ENCODE measurements around the gene C16orf54.
"Not testable (repeated sequence)": the region's sequence is repeated elsewhere in the genome, so short reads cannot be mapped to it uniquely, and the experiment has no call there.

C16orf54 gene

DNA sequence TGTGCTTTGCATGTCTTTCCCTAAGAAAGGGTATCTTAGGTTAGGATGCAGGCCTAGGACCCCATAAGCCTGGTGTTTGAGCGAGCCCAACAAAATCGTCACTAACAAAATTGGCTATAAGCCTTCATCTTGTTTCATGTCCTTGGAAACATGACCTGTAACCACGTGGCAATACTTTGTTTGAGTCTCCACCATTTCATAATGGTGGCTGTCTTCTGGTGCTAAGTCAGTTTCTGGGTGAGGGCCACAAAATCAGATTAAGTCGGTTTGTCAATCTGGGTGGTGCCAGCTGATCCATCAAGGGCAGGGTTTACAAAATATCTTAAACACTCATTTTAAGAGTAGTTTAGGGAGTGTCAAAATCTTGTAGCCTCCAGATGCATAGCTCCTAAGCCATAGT, 33.0 kb downstream of the C16orf54 start:
- no peak overlapping the region for H3K27ac ChIP-seq
- TF ChIP-seq ZFX (IDR thresholded peaks at IDR 0.05) = no peak
- TF ChIP-seq, protein P1, sequence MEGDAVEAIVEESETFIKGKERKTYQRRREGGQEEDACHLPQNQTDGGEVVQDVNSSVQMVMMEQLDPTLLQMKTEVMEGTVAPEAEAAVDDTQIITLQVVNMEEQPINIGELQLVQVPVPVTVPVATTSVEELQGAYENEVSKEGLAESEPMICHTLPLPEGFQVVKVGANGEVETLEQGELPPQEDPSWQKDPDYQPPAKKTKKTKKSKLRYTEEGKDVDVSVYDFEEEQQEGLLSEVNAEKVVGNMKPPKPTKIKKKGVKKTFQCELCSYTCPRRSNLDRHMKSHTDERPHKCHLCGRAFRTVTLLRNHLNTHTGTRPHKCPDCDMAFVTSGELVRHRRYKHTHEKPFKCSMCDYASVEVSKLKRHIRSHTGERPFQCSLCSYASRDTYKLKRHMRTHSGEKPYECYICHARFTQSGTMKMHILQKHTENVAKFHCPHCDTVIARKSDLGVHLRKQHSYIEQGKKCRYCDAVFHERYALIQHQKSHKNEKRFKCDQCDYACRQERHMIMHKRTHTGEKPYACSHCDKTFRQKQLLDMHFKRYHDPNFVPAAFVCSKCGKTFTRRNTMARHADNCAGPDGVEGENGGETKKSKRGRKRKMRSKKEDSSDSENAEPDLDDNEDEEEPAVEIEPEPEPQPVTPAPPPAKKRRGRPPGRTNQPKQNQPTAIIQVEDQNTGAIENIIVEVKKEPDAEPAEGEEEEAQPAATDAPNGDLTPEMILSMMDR (conservative IDR thresholded peaks at IDR 0.05) = no peak

DNA sequence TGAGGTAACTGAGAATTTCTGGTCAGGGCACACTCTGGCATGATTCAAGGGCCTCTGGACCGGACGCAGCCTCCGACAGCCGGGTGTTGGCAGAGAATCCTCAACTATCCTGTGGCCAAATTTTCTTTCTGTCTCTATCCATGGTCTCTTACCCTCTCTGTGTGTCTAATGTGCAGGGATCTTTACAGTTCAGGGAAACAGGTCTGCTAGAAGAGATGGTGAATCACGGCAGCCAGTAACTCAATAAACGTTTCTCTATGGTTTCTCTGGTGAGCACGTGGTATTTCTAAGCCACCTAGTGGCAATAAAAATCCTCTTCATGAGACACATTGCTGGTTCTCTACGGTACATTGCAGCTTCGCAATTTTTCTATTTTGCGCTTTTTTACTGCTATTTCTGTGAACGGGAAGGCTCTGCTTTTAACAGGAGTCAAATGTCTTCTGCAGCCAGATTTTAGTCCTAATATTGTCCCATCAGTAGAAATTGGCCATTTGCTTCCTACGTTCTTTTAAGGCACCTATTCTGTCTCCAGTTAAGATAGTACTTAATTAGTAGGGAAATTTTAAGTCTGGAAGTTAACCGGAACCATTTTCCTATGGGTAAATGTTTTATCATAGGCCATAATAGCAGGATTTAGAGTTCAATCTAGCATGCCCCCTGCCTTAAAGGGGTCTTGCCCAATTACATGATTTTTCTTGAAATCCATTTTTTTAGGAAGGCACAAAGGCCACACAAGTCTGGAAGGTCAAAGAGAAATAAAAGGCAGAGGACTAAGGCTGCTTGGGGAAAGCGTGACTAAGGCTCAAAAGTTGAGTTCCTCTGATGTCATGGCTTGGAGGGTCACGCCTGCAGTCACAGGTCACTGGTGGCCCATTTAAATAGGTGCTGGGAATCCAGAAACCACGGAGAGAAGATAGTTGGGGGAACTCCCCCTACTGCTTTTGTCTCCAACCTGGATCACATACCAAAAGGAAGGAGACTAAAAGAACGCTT, 35.3 kb downstream of the C16orf54 start:
- no peak for TF ChIP-seq ZFX (IDR thresholded peaks at IDR 0.05)
- TF ChIP-seq, protein P1 (conservative IDR thresholded peaks at IDR 0.05) = peak; percentile 75
- H3K27ac ChIP-seq = 0 out of 2 replicates have a peak overlapping the region, but pooled peaks have one; percentile 25

DNA sequence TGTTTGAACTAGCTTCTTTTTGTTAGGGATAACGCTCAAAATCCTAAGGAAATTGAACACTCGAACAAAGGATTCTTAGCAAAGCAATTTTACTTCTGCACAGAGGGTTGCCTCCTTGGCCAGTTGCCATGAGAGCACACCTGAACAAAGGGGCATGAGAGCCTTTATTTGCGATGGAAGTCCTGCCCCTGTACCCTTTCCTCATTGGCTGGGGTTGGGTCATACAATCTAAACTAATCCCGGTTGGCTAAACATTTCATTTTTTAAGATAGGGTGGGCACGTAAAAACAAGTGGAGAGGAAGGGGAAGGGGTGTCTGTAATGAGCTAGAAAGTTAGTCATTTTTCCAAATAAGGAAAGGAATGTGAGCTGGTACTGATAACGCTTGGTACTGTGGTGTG, 36.1 kb downstream of the C16orf54 start:
- not testable (repeated sequence) for H3K27ac ChIP-seq

DNA sequence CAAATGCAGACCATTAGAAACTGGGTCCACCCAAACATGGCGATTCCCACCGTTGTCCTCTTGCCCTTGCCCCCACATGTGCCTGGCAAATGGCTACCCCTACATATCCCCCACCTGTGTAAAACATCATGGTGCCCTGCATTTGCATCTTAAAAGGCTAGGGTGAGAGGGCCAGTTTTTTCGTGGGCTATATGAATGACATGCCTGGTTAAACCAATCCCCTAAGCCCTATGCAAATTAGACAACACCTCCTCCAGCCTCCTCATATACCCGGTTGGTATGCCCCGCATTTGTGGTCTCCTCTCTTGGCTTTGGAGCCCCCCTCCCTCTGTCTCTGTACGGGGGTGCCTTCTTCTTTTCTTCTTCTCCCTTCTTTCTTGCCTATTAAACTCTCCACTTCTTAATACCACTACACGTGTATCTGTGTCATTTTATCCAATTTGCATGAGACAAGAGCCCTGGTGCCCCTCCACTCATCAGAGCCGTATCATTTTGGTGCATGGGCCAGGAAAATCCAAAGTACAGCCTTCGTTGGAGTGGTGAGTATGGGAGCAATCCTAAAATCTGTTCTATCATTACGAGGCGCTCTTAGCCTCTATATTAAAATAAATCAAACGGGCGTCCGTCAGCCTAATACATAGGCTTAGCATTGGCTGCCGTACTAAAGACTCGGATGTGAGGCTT, 36.7 kb downstream of the C16orf54 start:
- TF ChIP-seq ZFX (IDR thresholded peaks at IDR 0.05) = no peak
- TF ChIP-seq, protein P1 (conservative IDR thresholded peaks at IDR 0.05) = no peak
- H3K27ac ChIP-seq = no peak overlapping the region

DNA sequence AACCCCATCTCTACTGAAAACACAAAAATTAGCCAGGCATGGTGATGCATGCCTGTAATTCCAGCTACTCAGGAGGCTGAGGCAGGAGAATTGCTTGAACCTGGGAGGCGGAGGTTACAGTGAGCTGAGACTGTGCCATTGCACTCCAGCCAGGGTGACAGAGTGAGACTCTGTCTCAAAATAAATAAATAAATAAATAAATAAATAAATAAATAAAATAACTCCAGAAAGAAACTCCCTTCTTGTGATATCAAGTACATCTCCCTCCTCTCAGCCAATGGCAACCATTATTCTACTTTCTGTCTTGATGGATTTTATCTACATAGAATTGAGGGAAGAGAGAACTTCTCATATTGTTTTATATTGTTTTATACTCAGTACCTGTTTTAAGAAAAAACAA, 38.6 kb downstream of the C16orf54 start:
- not testable (repeated sequence) for H3K27ac ChIP-seq

DNA sequence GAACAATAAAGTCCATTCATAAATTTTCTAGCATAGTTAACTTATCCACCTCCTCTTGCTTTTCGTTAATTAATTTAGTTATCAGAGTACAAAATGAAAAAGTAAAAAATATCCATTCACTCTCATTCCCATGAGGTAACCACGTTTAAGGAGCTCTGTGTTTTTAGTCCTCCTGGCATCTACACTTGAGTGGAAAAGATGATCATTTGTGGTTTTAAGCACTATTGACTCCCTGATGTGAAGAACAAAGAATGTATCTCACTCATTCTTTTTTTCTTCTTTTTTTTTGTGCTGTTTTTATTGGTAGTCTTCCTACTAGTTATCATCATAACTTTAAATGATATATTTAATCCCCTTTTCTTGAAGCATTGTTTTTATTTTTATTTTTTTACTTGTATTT, 40.8 kb downstream of the C16orf54 start:
- no peak overlapping the region for H3K27ac ChIP-seq
- TF ChIP-seq ZFX (IDR thresholded peaks at IDR 0.05) = no peak
- TF ChIP-seq, protein P1 (conservative IDR thresholded peaks at IDR 0.05) = no peak

DNA sequence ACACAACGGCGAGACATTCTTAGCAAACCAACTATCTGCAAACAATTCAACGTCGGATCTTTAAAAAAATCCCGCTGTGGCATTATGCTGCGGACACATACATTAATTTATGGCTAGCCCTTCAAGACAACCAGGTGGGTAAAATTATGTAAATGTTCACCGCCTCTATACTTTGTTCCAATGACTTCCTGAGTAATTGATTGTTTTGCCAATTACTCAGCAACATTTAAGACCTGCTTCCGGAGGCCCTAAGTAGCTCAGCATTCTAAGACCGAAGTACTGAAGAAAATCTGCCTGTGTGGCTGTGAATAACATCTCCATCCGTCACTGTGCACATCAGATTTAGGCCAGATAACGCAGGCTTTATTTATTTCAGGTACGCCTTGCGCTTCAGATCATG, 43.5 kb downstream of the C16orf54 start:
- no peak overlapping the region for H3K27ac ChIP-seq
- TF ChIP-seq ZFX (IDR thresholded peaks at IDR 0.05) = no peak
- TF ChIP-seq, protein P1 (conservative IDR thresholded peaks at IDR 0.05) = no peak

DNA sequence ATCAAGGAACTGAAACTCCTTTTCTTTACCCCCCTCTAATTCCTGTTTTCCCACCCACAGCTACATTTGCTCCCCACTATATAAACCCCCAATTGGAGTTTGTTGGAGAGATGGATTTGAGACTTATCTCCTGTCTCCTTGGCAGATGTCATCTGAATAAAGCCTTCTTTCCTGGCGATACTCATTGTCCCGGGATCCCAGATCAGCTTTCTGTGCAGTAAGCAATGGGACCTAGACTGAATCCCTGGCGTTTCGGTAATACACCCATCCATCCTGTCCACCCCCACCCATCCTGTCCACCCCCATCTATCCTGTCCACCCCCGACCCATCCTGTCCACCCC, 44.6 kb downstream of the C16orf54 start:
- no peak overlapping the region for H3K27ac ChIP-seq

More for the DNA sequence above, 44.6 kb downstream of the C16orf54 start:
- no peak for TF ChIP-seq ZFX (IDR thresholded peaks at IDR 0.05)
- TF ChIP-seq, protein P1 (conservative IDR thresholded peaks at IDR 0.05) = no peak

Data from C4-2B (cell line).